WTC11 (cell line): ENCODE measurements around the gene PRKRA. TPM values are rescaled to one million over a fixed set of nuclear protein-coding genes. Genes with fewer than 3 reads are reported as not detected.

ENCODE experiments used
- ATAC-seq: fragments of 200-7000 bp; cut with Tn5 transposase; 2 replicates; pipeline ENCODE4 v1.10.0; 2021; ENCODE audit warnings: mild to moderate bottlenecking, moderate library complexity
- CTCF ChIA-PET: fragments of 300-600 bp; sonication (Branson Sonifier 250); formaldehyde crosslinking; loops from one replicate; lab custom pipeline; 2021; ENCODE audit warnings: antibody characterized with exemption; lab: Charles Lee
- POLR2A ChIA-PET: fragments of 350-600 bp; sonication (Branson Sonifier 250); formaldehyde crosslinking; loops from one replicate; lab custom pipeline; 2021; ENCODE audit warnings: antibody characterized with exemption; lab: Charles Lee
- DNase-seq: peaks from one replicate; pipeline ENCODE4 v3.0.0; 2021; ENCODE audit warnings: low spot score
- H3K27ac Mint-ChIP-seq: 2 replicates; pipeline ENCODE4 v1.8.0; 2021; ENCODE audit warnings: mixed read lengths
- H3K27me3 Mint-ChIP-seq: 2 replicates; pipeline ENCODE4 v1.8.0; 2021; ENCODE audit warnings: low read depth, mild to moderate bottlenecking, moderate library complexity, mixed read lengths
- H3K36me3 Mint-ChIP-seq: 2 replicates; pipeline ENCODE4 v1.8.0; 2021; ENCODE audit warnings: mixed read lengths
- H3K4me1 Mint-ChIP-seq: 2 replicates; pipeline ENCODE4 v1.8.0; 2022; ENCODE audit warnings: mixed read lengths
- H3K4me3 Mint-ChIP-seq: 2 replicates; pipeline ENCODE4 v1.8.0; 2021; ENCODE audit warnings: mild to moderate bottlenecking, moderate library complexity, mixed read lengths
- H3K9me3 Mint-ChIP-seq: 2 replicates; pipeline ENCODE4 v1.8.0; 2021; ENCODE audit warnings: mixed read lengths
- AR ChIP-seq: fragments of 250-450 bp; sonication (Bioruptor Pico); IDR thresholded peaks from 2 replicates; pipeline ENCODE4 v1.9.0; 2021; ENCODE audit warnings: mild to moderate bottlenecking
- ATF2 ChIP-seq: sonication (generic); formaldehyde crosslinking; IDR thresholded peaks from 2 replicates; pipeline ENCODE4 v1.8.1; 2022; ENCODE audit warnings: low read depth, missing genetic modification reagents, borderline replicate concordance
- ATF3 ChIP-seq: sonication (generic); formaldehyde crosslinking; conservative IDR thresholded peaks from 2 replicates; pipeline ENCODE4 v1.8.1; 2022; ENCODE audit warnings: mild to moderate bottlenecking, missing genetic modification reagents
- CBFB ChIP-seq: sonication (generic); formaldehyde crosslinking; IDR thresholded peaks from 2 replicates; pipeline ENCODE4 v1.8.1; 2022; ENCODE audit warnings: mild to moderate bottlenecking, low read depth, missing genetic modification reagents
- CDX4 ChIP-seq: fragments of 250-450 bp; sonication (Bioruptor Pico); IDR thresholded peaks from 2 replicates; pipeline ENCODE4 v1.9.0; 2021; ENCODE audit warnings: moderate library complexity, mild to moderate bottlenecking, inconsistent platforms, borderline replicate concordance
- CREB1 ChIP-seq: sonication (generic); formaldehyde crosslinking; IDR thresholded peaks from 2 replicates; pipeline ENCODE4 v1.8.0; 2023; ENCODE audit warnings: mild to moderate bottlenecking, missing genetic modification reagents
- CREM ChIP-seq: sonication (generic); formaldehyde crosslinking; IDR thresholded peaks from 2 replicates; pipeline ENCODE4 v1.8.1; 2022; ENCODE audit warnings: mild to moderate bottlenecking, missing genetic modification reagents, moderate library complexity
- CTCF ChIP-seq: fragments of 200-600 bp; IDR thresholded peaks from 2 replicates; pipeline ENCODE4 v1.8.0; 2022; ENCODE audit warnings: antibody characterized with exemption
- ELF4 ChIP-seq: sonication (generic); formaldehyde crosslinking; IDR thresholded peaks from 2 replicates; pipeline ENCODE4 v1.8.1; 2022; ENCODE audit warnings: low read depth, mild to moderate bottlenecking, moderate library complexity, missing genetic modification reagents
- FOXP1 ChIP-seq: sonication (generic); formaldehyde crosslinking; IDR thresholded peaks from 2 replicates; pipeline ENCODE4 v1.8.0; 2022; ENCODE audit warnings: missing genetic modification reagents, mild to moderate bottlenecking, moderate library complexity, borderline replicate concordance
- IRF2 ChIP-seq: sonication (generic); formaldehyde crosslinking; IDR thresholded peaks from 2 replicates; pipeline ENCODE4 v1.8.0; 2022; ENCODE audit warnings: low read depth, missing genetic modification reagents, borderline replicate concordance
- JUN ChIP-seq: sonication (generic); formaldehyde crosslinking; IDR thresholded peaks from 2 replicates; pipeline ENCODE4 v1.8.0; 2023; ENCODE audit warnings: mild to moderate bottlenecking, missing genetic modification reagents
- KAT7 ChIP-seq: sonication (generic); formaldehyde crosslinking; IDR thresholded peaks from 2 replicates; pipeline ENCODE4 v1.8.1; 2023; ENCODE audit warnings: missing genetic modification reagents, mild to moderate bottlenecking, borderline replicate concordance
- MXD4 ChIP-seq: fragments of 250-450 bp; sonication (Bioruptor Pico); IDR thresholded peaks from 2 replicates; pipeline ENCODE4 v1.8.0; 2021; ENCODE audit warnings: mild to moderate bottlenecking, moderate library complexity, borderline replicate concordance
- NR1H2 ChIP-seq: sonication (generic); formaldehyde crosslinking; IDR thresholded peaks from 2 replicates; pipeline ENCODE4 v1.9.0; 2021; ENCODE audit warnings: mild to moderate bottlenecking, moderate library complexity, missing genetic modification reagents
- OVOL2 ChIP-seq: fragments of 250-450 bp; sonication (Bioruptor Pico); IDR thresholded peaks from 2 replicates; pipeline ENCODE4 v1.9.0; 2021; ENCODE audit warnings: mild to moderate bottlenecking, borderline replicate concordance
- RELA ChIP-seq: sonication (generic); formaldehyde crosslinking; IDR thresholded peaks from 2 replicates; pipeline ENCODE4 v1.8.1; 2022; ENCODE audit warnings: missing genetic modification reagents, mild to moderate bottlenecking, borderline replicate concordance
- TP53 ChIP-seq: sonication (generic); formaldehyde crosslinking; IDR thresholded peaks from 2 replicates; pipeline ENCODE4 v1.8.1; 2023; ENCODE audit warnings: mild to moderate bottlenecking, missing genetic modification reagents
- ZBTB43 ChIP-seq: sonication (generic); formaldehyde crosslinking; IDR thresholded peaks from 2 replicates; pipeline ENCODE4 v1.8.1; 2023; ENCODE audit warnings: mild to moderate bottlenecking, missing genetic modification reagents
- ZNF263 ChIP-seq: sonication (generic); formaldehyde crosslinking; IDR thresholded peaks from 2 replicates; pipeline ENCODE4 v1.8.1; 2022; ENCODE audit warnings: low read depth, mild to moderate bottlenecking, moderate library complexity, missing genetic modification reagents
- ZNF671 ChIP-seq: fragments of 250-450 bp; sonication (Bioruptor Pico); IDR thresholded peaks from 2 replicates; pipeline ENCODE4 v1.8.0; 2021; ENCODE audit warnings: mild to moderate bottlenecking
- total RNA-seq: library from RNA; stranded (reverse); gene quantifications from 3 replicates; pipeline ENCODE4 v1.2.3, GENCODE V29; 2021

Gene PRKRA
- total RNA-seq, 1 experiment from 2014 or later, result 55.4 TPM

GRCh38 chr2:178420463-178420999 is 30.4 kb downstream of the PRKRA start (continued):
- TF ChIP-seq OVOL2, result no peak

- ChIA-PET CTCF (interaction anchor here (1.0 to 2.4 kb wide), 3 partner anchors 16 to 307 kb away, joined by 3 to 10 read pairs (median 3); partner anchors contain the start of gene RBM45), POLR2A (interaction anchor here (0.6 kb wide), 1 partner anchor 273 kb away, joined by 3 read pairs; no protein-coding TSS in a partner anchor)
- no peaks in the 10 kb centered on the region for H3K36me3 Mint-ChIP-seq
- no peak overlapping the region for H3K27ac Mint-ChIP-seq
- H3K4me3 Mint-ChIP-seq, result no peak overlapping the region
- no peaks in the 10 kb centered on the region; the same call in 1 of the 2 replicates for H3K27me3 Mint-ChIP-seq
- H3K9me3 Mint-ChIP-seq, result no peaks in the 10 kb centered on the region
- no peak for ATAC-seq
- TF ChIP-seq TP53 (CRISPR knock-in tag) (no peak), CREM (CRISPR knock-in tag) (no peak), ZBTB43 (CRISPR knock-in tag) (no peak), IRF2 (CRISPR knock-in tag) (no peak), CTCF (no peak), ZNF263 (CRISPR knock-in tag) (no peak), ZNF671 (CRISPR knock-in tag) (no peak), ATF3 (CRISPR knock-in tag) (no peak), ATF2 (no peak), CBFB (no peak)
- H3K4me1 Mint-ChIP-seq, result peaks cover 11% of the 10 kb centered on the region
- no peak for DNase-seq
Measured at GRCh38 chr2:178419123-178419522, 31.9 kb downstream of the PRKRA start.

- no peak for DNase-seq
- CTCF ChIA-PET, result interaction anchor here (2.4 kb wide), 1 partner anchor 306 kb away, joined by 10 read pairs; the partner anchor contains the start of gene RBM45
- no peaks in the 10 kb centered on the region for H3K9me3 Mint-ChIP-seq
- H3K4me3 Mint-ChIP-seq, result no peak overlapping the region
- ATAC-seq, result no peak
- H3K27ac Mint-ChIP-seq, result no peak overlapping the region
- peaks cover 3% of the 10 kb centered on the region; the same call in 1 of the 2 replicates for H3K27me3 Mint-ChIP-seq
- POLR2A ChIA-PET, result no interaction called here
- peaks cover 13% of the 10 kb centered on the region for H3K4me1 Mint-ChIP-seq
- H3K36me3 Mint-ChIP-seq, result no peaks in the 10 kb centered on the region
- TF ChIP-seq KAT7, result no peak
- no peak for TF ChIP-seq RELA (CRISPR knock-in tag)
- no peak for TF ChIP-seq NR1H2 (CRISPR knock-in tag)
- no peak for TF ChIP-seq CBFB
- no peak for TF ChIP-seq ELF4
- TF ChIP-seq CREB1 (CRISPR knock-in tag), result no peak
- TF ChIP-seq FOXP1 (CRISPR knock-in tag), result no peak
Measured at GRCh38 chr2:178418426-178418825, 32.5 kb downstream of the PRKRA start.

GRCh38 chr2:178417916-178418315 is 33.1 kb downstream of the PRKRA start:
- no peaks in the 10 kb centered on the region for H3K36me3 Mint-ChIP-seq
- no peak for DNase-seq
- peaks cover 13% of the 10 kb centered on the region for H3K4me1 Mint-ChIP-seq
- ChIA-PET CTCF (no interaction called here), POLR2A (no interaction called here)
- no peak overlapping the region for H3K27ac Mint-ChIP-seq
- peaks cover 8% of the 10 kb centered on the region; the same call in 1 of the 2 replicates for H3K27me3 Mint-ChIP-seq
- ATAC-seq, result no peak
- no peak overlapping the region for H3K4me3 Mint-ChIP-seq
- H3K9me3 Mint-ChIP-seq, result no peaks in the 10 kb centered on the region
- TF ChIP-seq CDX4 (no peak), RELA (CRISPR knock-in tag) (no peak), JUN (no peak), MXD4 (CRISPR knock-in tag) (no peak), ATF2 (no peak), AR (CRISPR knock-in tag) (no peak), OVOL2 (no peak)
